ENCODE results near the gene KIR2DL3.
A peak's percentile ranks its signal among the peaks of the same experiment; 100 is the strongest.
"Not testable (repeated sequence)": the region's sequence is repeated elsewhere in the genome, so short reads cannot be mapped to it uniquely, and the experiment has no call there.

KIR2DL3 gene

DNA sequence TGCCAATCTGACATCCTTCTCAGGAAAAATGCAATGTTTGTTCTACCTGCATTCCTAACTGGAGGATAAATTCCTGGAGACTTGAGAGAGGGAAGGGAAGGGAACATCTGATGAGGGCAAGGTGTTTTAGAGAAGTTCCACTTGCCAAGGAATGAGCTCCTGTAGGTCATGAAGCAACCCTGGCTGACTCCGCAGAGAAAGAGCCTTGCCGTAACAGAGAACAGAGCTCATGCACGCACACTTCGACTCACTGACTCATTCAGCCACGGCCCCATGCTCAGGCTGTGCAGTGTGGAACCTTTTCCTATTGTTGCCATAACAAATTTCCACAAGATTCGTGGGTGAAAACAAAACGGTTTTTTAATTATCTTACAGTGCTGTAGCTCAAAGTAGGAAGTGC, 40.6 kb downstream of the KIR2DL3 start:
- not testable (repeated sequence) for H3K9me3 ChIP-seq (replicated peaks in 1 of 2; ENCODE audit: control insufficient read depth in 2 of 2, insufficient read depth in 1 of 2, low read depth in 1 of 2, low read length in 2 of 2); H3K9ac ChIP-seq (ENCODE audit: low read depth, low read length, poor library complexity); H3K4ac ChIP-seq (ENCODE audit: low read length); H2BK120ac ChIP-seq (ENCODE audit: low read depth, low read length); H3K18ac ChIP-seq (ENCODE audit: low read length); H2BK15ac ChIP-seq (ENCODE audit: low read length); H3K27ac ChIP-seq (replicated peaks; ENCODE audit: low read length); H3K4me3 ChIP-seq (ENCODE audit: low read length in 2 of 2); H3K27me3 ChIP-seq (ENCODE audit: control insufficient read depth in 3 of 3, insufficient read depth in 3 of 3, low read depth in 1 of 3, low read length in 3 of 3); H2AK5ac ChIP-seq (ENCODE audit: low read depth, low read length); H3K4me1 ChIP-seq (ENCODE audit: control insufficient read depth in 2 of 2, insufficient read depth in 1 of 2, low read depth in 1 of 2, low read length in 2 of 2); DNase-seq (ENCODE audit: low spot score); H3K79me1 ChIP-seq (ENCODE audit: low read depth, low read length); H2BK12ac ChIP-seq (ENCODE audit: low read length); H3K14ac ChIP-seq (ENCODE audit: low read length); H4K91ac ChIP-seq (ENCODE audit: low read depth, low read length, poor library complexity); H3K36me3 ChIP-seq (replicated peaks in 1 of 2; ENCODE audit: control insufficient read depth in 2 of 2, insufficient read depth in 2 of 2, low read length in 2 of 2); H3K4me2 ChIP-seq (ENCODE audit: insufficient read depth, low read length, poor library complexity, severe bottlenecking); H2BK5ac ChIP-seq (ENCODE audit: low read length); H2AFZ ChIP-seq (ENCODE audit: low read length); H3K23ac ChIP-seq (ENCODE audit: low read depth, low read length, poor library complexity); H4K8ac ChIP-seq (ENCODE audit: low read depth, low read length)
- no CpG with 5 or more reads among the region's 7 CpGs for WGBS, 2 donors (ENCODE audit: extremely low coverage in 2 of 2, insufficient read length in 2 of 2, insufficient replicate concordance in 1 of 2)

DNA sequence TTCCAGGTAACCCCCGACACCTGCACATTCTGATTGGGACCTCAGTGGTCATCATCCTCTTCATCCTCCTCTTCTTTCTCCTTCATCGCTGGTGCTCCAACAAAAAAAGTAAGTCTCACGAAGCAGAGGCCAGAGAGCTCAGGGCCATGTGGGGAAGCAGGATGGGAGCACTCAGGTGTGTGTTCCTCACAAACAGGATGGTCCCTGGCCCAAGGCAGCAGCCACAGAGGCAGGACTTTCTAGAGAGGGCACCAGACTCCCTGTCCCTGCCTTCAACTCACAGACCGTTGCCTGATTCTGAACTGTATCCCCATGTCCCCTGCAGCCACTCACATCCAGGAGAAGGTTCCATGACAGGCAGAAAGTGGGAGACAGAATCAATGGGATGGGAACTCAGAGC, 44.6 kb downstream of the KIR2DL3 start:
- not testable (repeated sequence) for H2BK5ac ChIP-seq (ENCODE audit: low read length); H4K91ac ChIP-seq (ENCODE audit: low read depth, low read length, poor library complexity); H3K14ac ChIP-seq (ENCODE audit: low read length); H3K4me1 ChIP-seq (ENCODE audit: control insufficient read depth in 2 of 2, insufficient read depth in 1 of 2, low read depth in 1 of 2, low read length in 2 of 2); H3K27me3 ChIP-seq (ENCODE audit: control insufficient read depth in 3 of 3, insufficient read depth in 3 of 3, low read depth in 1 of 3, low read length in 3 of 3); DNase-seq (ENCODE audit: low spot score); H2AK5ac ChIP-seq (ENCODE audit: low read depth, low read length); H4K8ac ChIP-seq (ENCODE audit: low read depth, low read length); H3K9me3 ChIP-seq (replicated peaks in 1 of 2; ENCODE audit: control insufficient read depth in 2 of 2, insufficient read depth in 1 of 2, low read depth in 1 of 2, low read length in 2 of 2); H3K4me3 ChIP-seq (ENCODE audit: low read length in 2 of 2); H3K4me2 ChIP-seq (ENCODE audit: insufficient read depth, low read length, poor library complexity, severe bottlenecking); H2BK15ac ChIP-seq (ENCODE audit: low read length); H3K27ac ChIP-seq (replicated peaks; ENCODE audit: low read length); H3K18ac ChIP-seq (ENCODE audit: low read length); H3K4ac ChIP-seq (ENCODE audit: low read length); H2BK12ac ChIP-seq (ENCODE audit: low read length); H3K23ac ChIP-seq (ENCODE audit: low read depth, low read length, poor library complexity); H3K79me1 ChIP-seq (ENCODE audit: low read depth, low read length); H3K9ac ChIP-seq (ENCODE audit: low read depth, low read length, poor library complexity); H3K36me3 ChIP-seq (replicated peaks in 1 of 2; ENCODE audit: control insufficient read depth in 2 of 2, insufficient read depth in 2 of 2, low read length in 2 of 2); H2BK120ac ChIP-seq (ENCODE audit: low read depth, low read length); H2AFZ ChIP-seq (ENCODE audit: low read length)
- no CpG with 5 or more reads among the region's 4 CpGs for WGBS, 2 donors (ENCODE audit: extremely low coverage in 2 of 2, insufficient read length in 2 of 2, insufficient replicate concordance in 1 of 2)

DNA sequence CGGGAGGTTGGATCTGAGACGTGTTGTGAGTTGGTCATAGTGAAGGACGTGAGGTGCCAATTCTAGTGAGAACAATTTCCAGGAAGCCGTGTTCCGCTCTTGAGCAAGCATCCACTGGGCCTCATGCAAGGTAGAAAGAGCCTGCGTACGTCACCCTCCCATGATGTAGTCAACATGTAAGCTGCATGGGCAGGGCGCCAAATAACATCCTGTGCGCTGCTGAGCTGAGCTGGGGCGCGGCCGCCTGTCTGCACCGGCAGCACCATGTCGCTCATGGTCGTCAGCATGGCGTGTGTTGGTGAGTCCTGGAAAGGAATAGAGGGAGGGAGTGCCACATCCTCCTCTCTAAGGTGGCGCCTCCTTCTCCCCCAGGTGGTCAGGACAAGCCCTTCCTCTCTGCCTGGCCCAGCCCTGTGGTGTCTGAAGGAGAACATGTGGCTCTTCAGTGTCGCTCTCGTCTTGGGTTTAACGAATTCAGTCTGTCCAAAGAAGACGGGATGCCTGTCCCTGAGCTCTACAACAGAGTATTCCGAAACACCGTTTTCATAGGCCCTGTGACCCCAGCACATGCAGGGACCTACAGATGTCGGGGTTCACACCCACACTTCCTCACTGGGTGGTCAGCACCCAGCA, 47.9 kb downstream of the KIR2DL3 start:
- H4K91ac ChIP-seq (ENCODE audit: low read depth, low read length, poor library complexity); H2BK15ac ChIP-seq (ENCODE audit: low read length): not testable (repeated sequence)
- no CpG with 5 or more reads among the region's 24 CpGs for whole genome bisulfite sequencing, 2 donors (ENCODE audit: extremely low coverage in 2 of 2, insufficient read length in 2 of 2, insufficient replicate concordance in 1 of 2)

DNA sequence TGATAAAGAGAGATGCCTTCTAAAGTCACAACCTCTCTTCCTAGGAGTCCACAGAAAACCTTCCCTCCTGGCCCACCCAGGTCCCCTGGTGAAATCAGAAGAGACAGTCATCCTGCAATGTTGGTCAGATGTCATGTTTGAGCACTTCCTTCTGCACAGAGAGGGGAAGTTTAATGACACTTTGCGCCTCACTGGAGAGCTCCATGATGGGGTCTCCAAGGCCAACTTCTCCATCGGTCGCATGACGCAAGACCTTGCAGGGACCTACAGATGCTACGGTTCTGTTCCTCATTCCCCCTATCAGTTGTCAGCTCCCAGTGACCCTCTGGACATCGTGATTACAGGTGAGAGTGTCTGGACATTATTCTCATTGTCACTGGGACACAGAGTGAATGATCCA, 49.8 kb downstream of the KIR2DL3 start:
- WGBS, 2 donors (ENCODE audit: extremely low coverage in 2 of 2, insufficient read length in 2 of 2, insufficient replicate concordance in 1 of 2): no CpG with 5 or more reads among the region's 6 CpGs
- not testable (repeated sequence) for H3K27me3 ChIP-seq (ENCODE audit: control insufficient read depth in 3 of 3, insufficient read depth in 3 of 3, low read depth in 1 of 3, low read length in 3 of 3); H3K23ac ChIP-seq (ENCODE audit: low read depth, low read length, poor library complexity); H4K8ac ChIP-seq (ENCODE audit: low read depth, low read length); H2BK12ac ChIP-seq (ENCODE audit: low read length); H3K27ac ChIP-seq (replicated peaks; ENCODE audit: low read length); H3K4ac ChIP-seq (ENCODE audit: low read length); H2BK5ac ChIP-seq (ENCODE audit: low read length); DNase-seq (ENCODE audit: low spot score); H2BK15ac ChIP-seq (ENCODE audit: low read length); H2AFZ ChIP-seq (ENCODE audit: low read length); H3K79me1 ChIP-seq (ENCODE audit: low read depth, low read length); H3K36me3 ChIP-seq (replicated peaks in 1 of 2; ENCODE audit: control insufficient read depth in 2 of 2, insufficient read depth in 2 of 2, low read length in 2 of 2); H3K18ac ChIP-seq (ENCODE audit: low read length); H4K91ac ChIP-seq (ENCODE audit: low read depth, low read length, poor library complexity); H3K4me1 ChIP-seq (ENCODE audit: control insufficient read depth in 2 of 2, insufficient read depth in 1 of 2, low read depth in 1 of 2, low read length in 2 of 2); H3K14ac ChIP-seq (ENCODE audit: low read length); H3K4me2 ChIP-seq (ENCODE audit: insufficient read depth, low read length, poor library complexity, severe bottlenecking); H2AK5ac ChIP-seq (ENCODE audit: low read depth, low read length); H3K4me3 ChIP-seq (ENCODE audit: low read length in 2 of 2); H3K9ac ChIP-seq (ENCODE audit: low read depth, low read length, poor library complexity); H2BK120ac ChIP-seq (ENCODE audit: low read depth, low read length)
- peaks cover 0 to 28% of the 10 kb centered on the region in 2 donors for H3K9me3 ChIP-seq (replicated peaks in 1 of 2; ENCODE audit: control insufficient read depth in 2 of 2, insufficient read depth in 1 of 2, low read depth in 1 of 2, low read length in 2 of 2)

More for the DNA sequence above, 47.9 kb downstream of the KIR2DL3 start:
- H3K14ac ChIP-seq (ENCODE audit: low read length); H3K9ac ChIP-seq (ENCODE audit: low read depth, low read length, poor library complexity); H2BK5ac ChIP-seq (ENCODE audit: low read length); H4K8ac ChIP-seq (ENCODE audit: low read depth, low read length); H2BK120ac ChIP-seq (ENCODE audit: low read depth, low read length); H3K4ac ChIP-seq (ENCODE audit: low read length); H3K27ac ChIP-seq (replicated peaks; ENCODE audit: low read length); H3K4me1 ChIP-seq (ENCODE audit: control insufficient read depth in 2 of 2, insufficient read depth in 1 of 2, low read depth in 1 of 2, low read length in 2 of 2); H2AFZ ChIP-seq (ENCODE audit: low read length); H2AK5ac ChIP-seq (ENCODE audit: low read depth, low read length); H3K27me3 ChIP-seq (ENCODE audit: control insufficient read depth in 3 of 3, insufficient read depth in 3 of 3, low read depth in 1 of 3, low read length in 3 of 3); H3K36me3 ChIP-seq (replicated peaks in 1 of 2; ENCODE audit: control insufficient read depth in 2 of 2, insufficient read depth in 2 of 2, low read length in 2 of 2); H3K4me2 ChIP-seq (ENCODE audit: insufficient read depth, low read length, poor library complexity, severe bottlenecking); H3K23ac ChIP-seq (ENCODE audit: low read depth, low read length, poor library complexity); H2BK12ac ChIP-seq (ENCODE audit: low read length); DNase-seq (ENCODE audit: low spot score); H3K18ac ChIP-seq (ENCODE audit: low read length); H3K79me1 ChIP-seq (ENCODE audit: low read depth, low read length): not testable (repeated sequence)
- H3K4me3 ChIP-seq (ENCODE audit: low read length in 2 of 2): peak overlapping the region in 1 of 2 donors; percentile 34
- H3K9me3 ChIP-seq (replicated peaks in 1 of 2; ENCODE audit: control insufficient read depth in 2 of 2, insufficient read depth in 1 of 2, low read depth in 1 of 2, low read length in 2 of 2): peaks cover 0 to 16% of the 10 kb centered on the region in 2 donors

All from neuronal stem cell (in vitro differentiated cells).